Hepatocyte (in vitro differentiated cells): Measurements from ENCODE around the gene NFYC. TPM values are rescaled to one million over a fixed set of nuclear protein-coding genes. Genes with fewer than 3 reads are reported as not detected.

ENCODE experiments used
- DNase-seq: peaks from one replicate; pipeline ENCODE4 v3.0.0-alpha.2; 2016; ENCODE audit warnings: low spot score
- H2AFZ ChIP-seq: fragments of 200-600 bp; sonication (generic); 2 replicates; pipeline ENCODE4 v1.6.0; 2016; ENCODE audit warnings: antibody characterized with exemption, mild to moderate bottlenecking
- H3K27ac ChIP-seq: fragments of 200-600 bp; sonication (generic); 2 replicates; pipeline ENCODE4 v1.5.1; 2016; ENCODE audit warnings: mild to moderate bottlenecking
- H3K27me3 ChIP-seq: fragments of 200-600 bp; sonication (generic); 2 replicates; pipeline ENCODE4 v1.6.1; 2016
- H3K36me3 ChIP-seq: fragments of 200-600 bp; sonication (generic); replicated peaks from 2 replicates; pipeline ENCODE4 v1.5.1; 2016; ENCODE audit warnings: low read depth; ENCODE audit not compliant: insufficient read depth
- H3K4me1 ChIP-seq: fragments of 200-600 bp; sonication (generic); 2 replicates; pipeline ENCODE4 v1.5.1; 2016; ENCODE audit warnings: mild to moderate bottlenecking, moderate library complexity; ENCODE audit not compliant: insufficient read depth
- H3K4me2 ChIP-seq: fragments of 200-600 bp; sonication (generic); 2 replicates; pipeline ENCODE4 v1.6.0; 2016
- H3K4me3 ChIP-seq: fragments of 200-600 bp; sonication (generic); 2 replicates; pipeline ENCODE4 v1.5.1; 2016; ENCODE audit warnings: mild to moderate bottlenecking
- H3K79me2 ChIP-seq: fragments of 200-600 bp; sonication (generic); 2 replicates; pipeline ENCODE4 v1.6.0; 2017; ENCODE audit warnings: mild to moderate bottlenecking
- H3K9me2 ChIP-seq: fragments of 200-600 bp; sonication (generic); replicated peaks from 2 replicates; pipeline ENCODE4 v1.6.0; 2017; ENCODE audit warnings: mild to moderate bottlenecking; ENCODE audit not compliant: insufficient read depth
- H3K9me3 ChIP-seq: fragments of 200-600 bp; sonication (generic); 2 replicates; pipeline ENCODE4 v1.5.1; 2016; ENCODE audit warnings: low read depth, mild to moderate bottlenecking
- H4K20me1 ChIP-seq: fragments of 200-600 bp; sonication (generic); 2 replicates; pipeline ENCODE4 v1.6.0; 2016; ENCODE audit warnings: mild to moderate bottlenecking; ENCODE audit not compliant: insufficient read depth, poor library complexity, severe bottlenecking
- EZH2 ChIP-seq: fragments of 200-600 bp; sonication (generic); IDR thresholded peaks from 2 replicates; pipeline ENCODE4 v1.6.1; 2016; ENCODE audit warnings: antibody characterized with exemption, mild to moderate bottlenecking, borderline replicate concordance
- EZH2phosphoT487 ChIP-seq: fragments of 200-600 bp; sonication (generic); IDR thresholded peaks from one replicate; pipeline ENCODE4 v1.6.1; 2018; ENCODE audit warnings: antibody characterized with exemption, mild to moderate bottlenecking, low read depth, moderate library complexity; ENCODE audit not compliant: unreplicated experiment, severe bottlenecking
- WGBS: methylation state at CpG from one replicate; pipeline ENCODE4 v1.1.6; 2016; ENCODE audit warnings: low lambda C conversion rate; ENCODE audit errors: missing lambda C conversion rate; 5-methylcytosine and 5-hydroxymethylcytosine counted together
- polyA plus RNA-seq: library from polyadenylated mRNA; unstranded; fragments of >200 nt; fragmentation: Nextera tagmentation; extraction: Ambion mirVana; gene quantifications from 2 replicates; pipeline ENCODE4 v1.2.1, GENCODE V29; 2016
- total RNA-seq: library from RNA; depleted of rRNA; stranded (reverse); fragments of >200 nt; gene quantifications from 2 replicates; pipeline ENCODE4 v1.2.3, GENCODE V29; 2014
- TF ChIP-seq, protein P1 (sequence below): fragments of 200-600 bp; sonication (generic); IDR thresholded peaks from 2 replicates; pipeline ENCODE4 v1.5.1; 2016; ENCODE audit warnings: antibody characterized with exemption, mild to moderate bottlenecking; ENCODE audit not compliant: poor library complexity

NFYC gene
- total and polyA plus RNA-seq, 2 experiments from 2014 or later = 44.1 to 52.5 TPM

DNA sequence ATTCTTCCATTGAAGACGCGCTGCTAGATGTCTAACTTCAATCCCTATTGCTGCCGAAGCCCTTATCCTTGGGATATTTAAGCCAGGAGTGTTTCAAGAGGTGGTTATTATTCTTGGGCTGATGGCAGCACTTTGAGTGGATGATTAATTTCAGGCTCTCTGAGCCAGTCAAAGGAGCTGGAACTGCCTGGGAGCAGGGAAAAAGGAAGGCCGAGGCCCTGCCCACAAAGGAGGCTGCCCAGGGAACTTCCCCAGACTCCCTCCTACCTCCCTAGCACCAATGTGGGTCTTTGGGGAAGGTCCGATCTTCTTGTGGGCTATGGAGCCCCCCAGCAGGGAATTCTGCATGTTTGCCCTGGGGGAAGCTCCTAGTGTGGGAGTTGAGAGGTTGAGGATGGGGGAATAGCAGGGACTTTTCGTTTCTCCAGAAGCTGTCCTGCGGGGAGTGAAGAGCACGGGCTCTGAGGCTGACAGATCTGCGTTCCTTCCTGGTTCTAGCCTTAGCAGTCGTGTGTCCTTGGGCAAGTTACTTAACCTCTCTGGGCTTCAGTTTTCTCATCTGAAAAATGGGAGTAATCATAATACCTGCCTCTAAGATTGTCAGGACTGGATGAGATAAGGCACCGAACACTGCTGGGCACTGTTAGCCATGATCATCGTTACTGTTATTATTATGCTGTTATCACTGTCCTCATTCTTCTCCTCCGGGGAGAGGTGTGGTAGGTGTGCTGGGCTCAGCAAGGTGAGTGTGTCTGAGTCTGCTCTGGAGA, 98.3 kb downstream of the NFYC start:
- no peak for DNase-seq

DNA sequence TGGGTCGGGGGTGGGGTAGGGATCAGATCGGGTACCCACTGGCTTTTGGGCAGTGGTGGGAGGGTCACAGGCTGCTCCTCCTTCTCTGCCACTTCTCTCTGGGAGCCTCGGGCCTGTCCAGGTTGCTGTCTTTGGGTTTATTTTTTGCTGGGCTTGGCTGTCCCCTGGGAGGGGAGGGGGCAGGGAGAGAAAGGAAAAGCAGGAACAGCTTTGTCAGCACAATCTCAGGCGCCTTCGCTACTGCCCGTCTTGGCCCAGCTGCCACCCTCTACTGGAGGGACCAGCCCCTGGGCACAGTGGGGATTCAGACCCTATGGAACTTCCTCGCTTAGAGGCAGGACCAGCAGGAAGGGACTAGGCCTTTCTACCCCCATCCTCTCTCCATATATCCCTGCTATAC, 100.5 kb downstream of the NFYC start:
- Histone ChIP-seq H3K9me3 (no peaks in the 10 kb centered on the region), H3K4me3 (no peak overlapping the region), H3K4me2 (no peak overlapping the region), H3K36me3 (no peaks in the 10 kb centered on the region), H3K27ac (no peak overlapping the region), H3K4me1 (no peaks in the 10 kb centered on the region), H3K27me3 (no peaks in the 10 kb centered on the region), H3K9me2 (no peaks in the 10 kb centered on the region), H3K79me2 (no peaks in the 10 kb centered on the region), H2AFZ (no peak overlapping the region), H4K20me1 (no peaks in the 10 kb centered on the region)
- TF ChIP-seq EZH2 (no peak), EZH2phosphoT487 (no peak)
- TF ChIP-seq, protein P1, sequence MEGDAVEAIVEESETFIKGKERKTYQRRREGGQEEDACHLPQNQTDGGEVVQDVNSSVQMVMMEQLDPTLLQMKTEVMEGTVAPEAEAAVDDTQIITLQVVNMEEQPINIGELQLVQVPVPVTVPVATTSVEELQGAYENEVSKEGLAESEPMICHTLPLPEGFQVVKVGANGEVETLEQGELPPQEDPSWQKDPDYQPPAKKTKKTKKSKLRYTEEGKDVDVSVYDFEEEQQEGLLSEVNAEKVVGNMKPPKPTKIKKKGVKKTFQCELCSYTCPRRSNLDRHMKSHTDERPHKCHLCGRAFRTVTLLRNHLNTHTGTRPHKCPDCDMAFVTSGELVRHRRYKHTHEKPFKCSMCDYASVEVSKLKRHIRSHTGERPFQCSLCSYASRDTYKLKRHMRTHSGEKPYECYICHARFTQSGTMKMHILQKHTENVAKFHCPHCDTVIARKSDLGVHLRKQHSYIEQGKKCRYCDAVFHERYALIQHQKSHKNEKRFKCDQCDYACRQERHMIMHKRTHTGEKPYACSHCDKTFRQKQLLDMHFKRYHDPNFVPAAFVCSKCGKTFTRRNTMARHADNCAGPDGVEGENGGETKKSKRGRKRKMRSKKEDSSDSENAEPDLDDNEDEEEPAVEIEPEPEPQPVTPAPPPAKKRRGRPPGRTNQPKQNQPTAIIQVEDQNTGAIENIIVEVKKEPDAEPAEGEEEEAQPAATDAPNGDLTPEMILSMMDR = no peak
- WGBS = 76% methylated on average over 7 of the region's 7 CpGs
- DNase-seq = no peak

More for the DNA sequence above, 98.3 kb downstream of the NFYC start:
- Histone ChIP-seq H3K4me1 (no peaks in the 10 kb centered on the region), H3K9me3 (no peaks in the 10 kb centered on the region), H3K36me3 (no peaks in the 10 kb centered on the region), H3K4me3 (no peak overlapping the region), H3K9me2 (no peaks in the 10 kb centered on the region), H3K79me2 (no peaks in the 10 kb centered on the region), H3K27me3 (peaks cover 2% of the 10 kb centered on the region), H2AFZ (no peak overlapping the region), H4K20me1 (no peaks in the 10 kb centered on the region), H3K27ac (no peak overlapping the region), H3K4me2 (no peak overlapping the region)
- TF ChIP-seq EZH2 = no peak
- no peak for TF ChIP-seq EZH2phosphoT487
- 84% methylated on average over 13 of the region's 13 CpGs for WGBS

DNA sequence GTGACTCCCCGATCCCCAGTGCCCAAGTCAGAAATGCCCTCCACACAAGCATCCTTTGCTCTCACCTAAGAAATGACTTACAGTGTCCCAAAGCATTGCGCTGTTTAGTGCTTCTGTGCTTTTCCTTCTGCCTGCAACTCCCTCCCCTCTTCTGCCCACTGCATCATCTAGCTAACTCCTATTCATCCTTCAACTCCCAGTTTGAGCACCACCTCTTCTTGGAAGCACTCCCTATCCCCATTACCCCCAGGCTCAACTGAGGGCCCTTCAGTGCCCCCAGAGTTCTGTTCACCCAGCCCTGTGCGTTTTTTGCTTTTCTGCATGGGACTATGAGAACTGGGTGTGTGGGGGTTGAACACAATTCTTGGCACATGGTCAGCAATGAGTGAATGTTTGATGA, 102.1 kb downstream of the NFYC start:
- no peaks in the 10 kb centered on the region for H3K9me3 ChIP-seq
- DNase-seq = no peak
- TF ChIP-seq EZH2phosphoT487 (no peak), EZH2 (no peak)
- TF ChIP-seq, protein P1 = no peak
- no peak overlapping the region for H3K4me2 ChIP-seq
- WGBS = 96% methylated on average over 3 of the region's 3 CpGs
- H4K20me1 ChIP-seq = no peaks in the 10 kb centered on the region
- H3K9me2 ChIP-seq = no peaks in the 10 kb centered on the region
- H3K36me3 ChIP-seq = no peaks in the 10 kb centered on the region
- H3K4me1 ChIP-seq = no peaks in the 10 kb centered on the region
- no peak overlapping the region for H3K27ac ChIP-seq
- no peaks in the 10 kb centered on the region for H3K27me3 ChIP-seq
- H2AFZ ChIP-seq = no peak overlapping the region
- no peak overlapping the region for H3K4me3 ChIP-seq
- no peaks in the 10 kb centered on the region for H3K79me2 ChIP-seq

DNA sequence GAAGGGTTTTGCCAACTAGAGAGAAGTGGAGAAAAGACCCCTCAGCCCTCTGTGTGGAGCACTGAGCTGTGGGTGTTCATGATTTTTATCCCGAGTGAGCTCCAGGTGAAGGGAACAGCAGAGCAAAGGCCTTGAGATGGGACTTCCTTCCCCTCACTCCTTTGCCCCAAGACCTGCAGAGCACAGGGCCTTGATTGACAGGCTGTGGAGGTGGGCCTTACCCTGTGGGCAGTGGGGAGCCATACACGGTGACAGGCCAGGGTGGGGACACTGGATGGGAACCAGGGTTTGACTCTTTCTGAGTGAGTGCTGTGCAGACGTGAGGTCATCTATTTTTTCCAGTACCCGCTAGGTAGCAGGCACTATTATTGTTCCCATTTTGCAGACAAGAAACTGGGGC, 102.5 kb downstream of the NFYC start:
- 85% methylated on average over 4 of the region's 4 CpGs for WGBS
- Histone ChIP-seq H3K4me1 (no peaks in the 10 kb centered on the region), H3K27me3 (no peaks in the 10 kb centered on the region), H3K79me2 (no peaks in the 10 kb centered on the region), H3K36me3 (no peaks in the 10 kb centered on the region), H3K4me3 (no peak overlapping the region), H2AFZ (no peak overlapping the region), H3K9me3 (no peaks in the 10 kb centered on the region), H3K9me2 (no peaks in the 10 kb centered on the region), H3K27ac (no peak overlapping the region), H3K4me2 (no peak overlapping the region), H4K20me1 (no peaks in the 10 kb centered on the region)
- DNase-seq = no peak
- TF ChIP-seq EZH2 (no peak), EZH2phosphoT487 (no peak)
- TF ChIP-seq, protein P1 = no peak
